ENCODE measurements around the gene TANC1.
A peak's percentile ranks its signal among the peaks of the same experiment; 100 is the strongest.

The TANC1 gene

DNA sequence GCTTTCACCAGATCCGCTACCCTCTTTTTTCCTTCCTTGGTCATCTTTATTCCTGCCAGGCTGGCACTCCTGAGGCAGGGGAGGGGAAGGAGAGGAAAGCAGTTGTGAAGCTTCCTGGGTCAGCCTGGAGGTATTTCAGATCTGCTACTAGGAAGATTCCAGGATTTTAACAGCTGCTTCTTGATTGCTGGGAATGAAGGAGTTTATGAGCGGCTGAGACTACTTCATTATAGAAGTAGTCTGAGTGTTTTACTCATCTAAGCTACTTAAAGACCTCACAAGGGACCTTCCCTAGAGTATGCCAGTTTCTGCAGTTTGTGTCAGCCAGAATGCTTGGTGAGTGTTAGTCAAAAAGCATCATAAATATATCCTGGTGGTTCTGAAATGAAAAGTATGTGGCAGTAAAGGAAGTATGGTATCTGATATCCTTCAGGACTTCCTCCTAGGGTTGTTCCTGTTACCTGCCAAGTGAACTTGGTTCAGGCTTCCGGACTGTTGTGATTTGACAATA lies 1.9 kb downstream of the TANC1 start:
- H3K9ac ChIP-seq (ENCODE audit: low read depth, low read length, poor library complexity, severe bottlenecking) = peak overlapping the region; percentile 74
- peak overlapping the region; percentile 95 for H2AFZ ChIP-seq (ENCODE audit: low read length)
- H3F3A ChIP-seq (ENCODE audit: low read depth) = peaks cover 11% of the 10 kb centered on the region
- no peaks in the 10 kb centered on the region for H3K79me2 ChIP-seq (ENCODE audit: insufficient read depth, low read length)
- TF ChIP-seq EZH2phosphoT487 (IDR thresholded peaks at IDR 0.05; ENCODE audit: borderline replicate concordance) = no peak
- no peak for TF ChIP-seq CTCF (conservative IDR thresholded peaks at IDR 0.05; ENCODE audit: low read length)
- peaks cover 19% of the 10 kb centered on the region for H3K27me3 ChIP-seq (ENCODE audit: insufficient read depth, low read length, poor library complexity, severe bottlenecking)
- peak overlapping the region; percentile 77 for H3K4me3 ChIP-seq (ENCODE audit: low read length, poor library complexity, severe bottlenecking)
- peak overlapping the region; percentile 93 for H3K4me2 ChIP-seq (ENCODE audit: low read depth, low read length, poor library complexity, severe bottlenecking)
- no peaks in the 10 kb centered on the region for H4K20me1 ChIP-seq (ENCODE audit: insufficient read depth, low read length, poor library complexity, severe bottlenecking)
- peaks cover 13% of the 10 kb centered on the region for H3K4me1 ChIP-seq (ENCODE audit: insufficient read depth, low read length, poor library complexity, severe bottlenecking)
- no peaks in the 10 kb centered on the region for H3K36me3 ChIP-seq (ENCODE audit: insufficient read depth, low read length)
- H3K9me3 ChIP-seq (ENCODE audit: insufficient read depth, low read depth, low read length) = no peaks in the 10 kb centered on the region
- H3K9me2 ChIP-seq (replicated peaks; ENCODE audit: low read depth, low read length) = no peaks in the 10 kb centered on the region

DNA sequence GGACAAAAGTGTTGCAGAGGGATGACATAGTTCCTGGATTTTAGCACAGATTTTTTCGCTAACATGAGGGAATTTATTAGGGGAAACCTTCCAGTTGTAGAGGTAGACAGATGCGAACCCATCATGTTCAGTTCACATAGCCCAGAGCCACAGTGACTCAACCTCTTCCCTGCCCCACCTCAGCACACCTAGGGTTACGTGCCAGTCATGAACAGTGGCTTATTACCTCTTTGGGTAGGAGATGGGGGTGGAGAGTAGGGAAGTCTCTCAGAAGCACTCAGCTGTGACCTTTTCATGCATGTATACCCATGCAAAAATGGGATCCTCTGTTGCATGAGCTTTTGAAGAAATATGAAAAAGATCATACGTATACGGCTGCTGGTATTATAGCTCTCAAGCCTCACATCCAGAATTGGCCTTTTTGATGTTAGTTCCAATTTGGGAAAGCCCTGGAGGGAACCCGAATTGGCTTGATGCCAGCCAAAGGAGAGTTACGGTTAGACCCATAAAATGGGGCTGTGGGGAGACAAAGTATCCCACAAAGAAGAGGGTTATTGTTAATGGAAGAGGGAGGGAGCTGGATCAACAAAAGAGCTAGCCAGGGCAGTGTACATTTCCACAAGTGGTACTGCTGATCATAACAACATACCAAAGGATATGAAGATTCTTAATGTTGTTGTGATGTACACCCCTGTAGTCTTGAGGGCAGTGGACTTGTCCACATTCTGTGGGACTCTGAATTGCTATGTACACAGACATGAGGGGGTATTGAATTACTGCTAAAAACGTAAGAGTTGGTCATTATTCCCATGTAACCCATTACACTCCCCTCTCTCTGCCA lies 4.9 kb downstream of the TANC1 start:
- Histone ChIP-seq H3K27me3 (ENCODE audit: insufficient read depth, low read length, poor library complexity, severe bottlenecking) (peaks cover 19% of the 10 kb centered on the region), H3K4me3 (ENCODE audit: low read length, poor library complexity, severe bottlenecking) (no peak overlapping the region), H3K9me3 (ENCODE audit: insufficient read depth, low read depth, low read length) (no peaks in the 10 kb centered on the region), H3K36me3 (ENCODE audit: insufficient read depth, low read length) (no peaks in the 10 kb centered on the region), H3K79me2 (ENCODE audit: insufficient read depth, low read length) (no peaks in the 10 kb centered on the region), H2AFZ (ENCODE audit: low read length) (no peak overlapping the region), H3K9me2 (replicated peaks; ENCODE audit: low read depth, low read length) (no peaks in the 10 kb centered on the region), H3F3A (ENCODE audit: low read depth) (0 out of 2 replicates have a peak, but pooled peaks cover 5% of the 10 kb centered on the region), H3K9ac (ENCODE audit: low read depth, low read length, poor library complexity, severe bottlenecking) (no peak overlapping the region), H4K20me1 (ENCODE audit: insufficient read depth, low read length, poor library complexity, severe bottlenecking) (no peaks in the 10 kb centered on the region), H3K4me2 (ENCODE audit: low read depth, low read length, poor library complexity, severe bottlenecking) (no peak overlapping the region), H3K4me1 (ENCODE audit: insufficient read depth, low read length, poor library complexity, severe bottlenecking) (peaks cover 13% of the 10 kb centered on the region)
- TF ChIP-seq CTCF (conservative IDR thresholded peaks at IDR 0.05; ENCODE audit: low read length) = no peak
- TF ChIP-seq EZH2phosphoT487 (IDR thresholded peaks at IDR 0.05; ENCODE audit: borderline replicate concordance) = no peak

DNA sequence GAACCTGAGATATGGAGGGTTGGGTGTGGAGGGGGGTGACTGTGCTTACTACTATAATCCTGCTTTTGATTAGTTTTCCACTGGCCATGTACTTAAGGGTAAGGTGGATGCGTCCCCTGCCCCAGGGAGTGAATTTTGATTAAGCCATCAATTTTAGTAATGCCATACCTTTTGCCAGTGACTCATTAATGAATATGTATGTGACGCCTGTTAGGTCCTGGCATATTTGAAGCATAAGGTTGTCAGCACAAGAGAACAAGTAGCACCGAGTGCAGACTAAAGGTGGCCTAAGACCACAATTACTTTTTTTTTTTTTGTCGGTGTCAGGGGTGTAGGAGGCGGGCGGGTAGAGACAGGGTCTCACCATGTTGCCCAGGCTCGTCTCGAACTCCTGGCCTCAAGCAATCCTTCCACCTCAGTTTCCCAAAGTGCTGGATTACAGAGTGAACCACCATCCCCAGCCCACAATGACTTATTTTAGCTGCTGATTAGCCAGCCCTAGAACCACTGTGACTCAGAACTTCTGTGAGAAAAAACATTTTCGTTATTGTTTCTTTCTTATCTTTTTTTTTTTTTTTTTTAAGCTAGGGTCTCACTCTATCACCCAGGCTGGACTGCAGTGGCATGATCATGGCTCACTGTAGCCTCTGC lies 7.0 kb downstream of the TANC1 start:
- H3K4me3 ChIP-seq (ENCODE audit: low read length, poor library complexity, severe bottlenecking) = no peak overlapping the region
- no peaks in the 10 kb centered on the region for H3K9me3 ChIP-seq (ENCODE audit: insufficient read depth, low read depth, low read length)
- peaks cover 2% of the 10 kb centered on the region for H3K4me1 ChIP-seq (ENCODE audit: insufficient read depth, low read length, poor library complexity, severe bottlenecking)
- 0 out of 2 replicates have a peak, but pooled peaks cover 5% of the 10 kb centered on the region for H3F3A ChIP-seq (ENCODE audit: low read depth)
- TF ChIP-seq CTCF (conservative IDR thresholded peaks at IDR 0.05; ENCODE audit: low read length) (no peak), EZH2phosphoT487 (IDR thresholded peaks at IDR 0.05; ENCODE audit: borderline replicate concordance) (no peak)
- no peaks in the 10 kb centered on the region for H3K36me3 ChIP-seq (ENCODE audit: insufficient read depth, low read length)
- H4K20me1 ChIP-seq (ENCODE audit: insufficient read depth, low read length, poor library complexity, severe bottlenecking) = no peaks in the 10 kb centered on the region
- no peak overlapping the region for H3K9ac ChIP-seq (ENCODE audit: low read depth, low read length, poor library complexity, severe bottlenecking)
- no peak overlapping the region for H3K4me2 ChIP-seq (ENCODE audit: low read depth, low read length, poor library complexity, severe bottlenecking)
- no peaks in the 10 kb centered on the region for H3K27me3 ChIP-seq (ENCODE audit: insufficient read depth, low read length, poor library complexity, severe bottlenecking)
- H3K9me2 ChIP-seq (replicated peaks; ENCODE audit: low read depth, low read length) = no peaks in the 10 kb centered on the region
- no peak overlapping the region for H2AFZ ChIP-seq (ENCODE audit: low read length)
- H3K79me2 ChIP-seq (ENCODE audit: insufficient read depth, low read length) = no peaks in the 10 kb centered on the region
